Measurements from ENCODE around the gene PRKCE.

GRCh38 chr2:46065152-46065551, 413.7 kb downstream of the PRKCE start:
- TF ChIP-seq CTCF (IDR thresholded peaks at IDR 0.05) = no peak
- TF ChIP-seq POLR2A (IDR thresholded peaks at IDR 0.05) = no peak
